ENCODE results near the gene ROCK2. TPM values are rescaled to one million over a fixed set of nuclear protein-coding genes. Genes with fewer than 3 reads are reported as not detected.
A peak's percentile ranks its signal among the peaks of the same experiment; 100 is the strongest.

The ROCK2 gene
- total RNA-seq, 1 donor from 2014 or later: 65.9 TPM

- no peak for DNase-seq
These were observed 21.9 kb upstream of the ROCK2 start for GRCh38 chr2:11366326-11366741.

GRCh38 chr2:11365096-11365879, 20.9 kb upstream of the ROCK2 start:
- no peak for DNase-seq

GRCh38 chr2:11364565-11364887, 20.1 kb upstream of the ROCK2 start:
- no peak for DNase-seq

- no peak for DNase-seq
These were observed 19.6 kb upstream of the ROCK2 start for GRCh38 chr2:11363868-11364564.

- DNase-seq: no peak
These were observed 15.4 kb upstream of the ROCK2 start for GRCh38 chr2:11359865-11360264.

- no peak for DNase-seq
These were observed 13.1 kb upstream of the ROCK2 start for GRCh38 chr2:11357428-11357972.

GRCh38 chr2:11356764-11357163, 12.3 kb upstream of the ROCK2 start:
- DNase-seq: peak; percentile 26

- no peak for DNase-seq
These were observed 11.0 kb upstream of the ROCK2 start for GRCh38 chr2:11355194-11356053.

- no peak for DNase-seq
These were observed 10.1 kb upstream of the ROCK2 start for GRCh38 chr2:11354363-11355154.

- DNase-seq: no peak
These were observed 8.5 kb upstream of the ROCK2 start for GRCh38 chr2:11352781-11353537.

- DNase-seq: peak; percentile 53
These were observed 3.8 kb upstream of the ROCK2 start for GRCh38 chr2:11348209-11348749.

- DNase-seq: no peak
These were observed 3.0 kb upstream of the ROCK2 start for GRCh38 chr2:11347403-11347959.

- DNase-seq: peak; percentile 21
These were observed 1.6 kb upstream of the ROCK2 start for GRCh38 chr2:11346023-11346482.

GRCh38 chr2:11344956-11345677, 681 bp upstream of the ROCK2 start:
- DNase-seq: peak; percentile 85

GRCh38 chr2:11343650-11344341, 640 bp downstream of the ROCK2 start:
- peak; percentile 53 for DNase-seq

GRCh38 chr2:11343368-11343649, 1.1 kb downstream of the ROCK2 start:
- DNase-seq: no peak

- DNase-seq: peak; percentile 63
These were observed 1.7 kb downstream of the ROCK2 start for GRCh38 chr2:11342551-11343367.

GRCh38 chr2:11340717-11341116, 3.7 kb downstream of the ROCK2 start:
- DNase-seq: no peak
